HEK293 (cell line): ENCODE results near the gene ZNF217.

Source experiments
- FEZF1 ChIP-seq: fragments of 450-650 bp; formaldehyde crosslinking; IDR thresholded peaks from 2 replicates; pipeline ENCODE4 v1.5.1; 2016; ENCODE audit warnings: missing biosample characterization, missing genetic modification characterization
- KLF17 ChIP-seq: fragments of 450-650 bp; formaldehyde crosslinking; IDR thresholded peaks from 2 replicates; pipeline ENCODE4 v1.5.1; 2016; ENCODE audit warnings: missing biosample characterization, missing genetic modification characterization
- TCF7L2 ChIP-seq: IDR thresholded peaks from 2 replicates; pipeline ENCODE4 v1.6.1; 2011; ENCODE audit warnings: low read depth, mild to moderate bottlenecking, inconsistent platforms, low read length, moderate library complexity, borderline replicate concordance
- YY1 ChIP-seq: fragments of 450-650 bp; formaldehyde crosslinking; IDR thresholded peaks from 2 replicates; pipeline ENCODE4 v1.5.1; 2018; ENCODE audit warnings: missing biosample characterization, missing genetic modification characterization
- ZNF175 ChIP-seq: fragments of 450-650 bp; formaldehyde crosslinking; IDR thresholded peaks from 2 replicates; pipeline ENCODE4 v1.5.1; 2016; ENCODE audit warnings: missing biosample characterization, missing genetic modification characterization
- ZNF19 ChIP-seq: fragments of 450-650 bp; formaldehyde crosslinking; IDR thresholded peaks from 2 replicates; pipeline ENCODE4; 2016; ENCODE audit warnings: missing biosample characterization, missing genetic modification characterization, low read depth
- ZNF202 ChIP-seq: fragments of 450-650 bp; formaldehyde crosslinking; IDR thresholded peaks from 2 replicates; pipeline ENCODE4 v1.5.1; 2016; ENCODE audit warnings: missing biosample characterization, missing genetic modification characterization, borderline replicate concordance
- ZNF274 ChIP-seq, 2 experiments: fragments of 200-500 bp in 1 of 2; fragments of 450-650 bp in 1 of 2; sonication (Bioruptor generic) in 1 of 2; formaldehyde crosslinking in 1 of 2; IDR thresholded peaks; 2 replicates each; pipeline versions ENCODE4 v1.5.1 to v1.6.1; 2014 to 2016; ENCODE audit warnings: borderline replicate concordance in 1 of 2, inconsistent platforms in 1 of 2, low read length in 1 of 2, missing biosample characterization in 1 of 2, missing genetic modification characterization in 1 of 2
- ZNF350 ChIP-seq: fragments of 450-650 bp; formaldehyde crosslinking; IDR thresholded peaks from 2 replicates; pipeline ENCODE4 v1.5.0; 2017; ENCODE audit warnings: missing biosample characterization, mild to moderate bottlenecking, missing genetic modification characterization
- ZNF416 ChIP-seq: fragments of 450-650 bp; formaldehyde crosslinking; IDR thresholded peaks from 2 replicates; pipeline ENCODE4 v1.5.1; 2016; ENCODE audit warnings: missing biosample characterization, missing genetic modification characterization
- ZNF585B ChIP-seq: fragments of 450-650 bp; formaldehyde crosslinking; IDR thresholded peaks from 2 replicates; pipeline ENCODE4 v1.5.1; 2016; ENCODE audit warnings: missing biosample characterization, missing genetic modification characterization
- TF ChIP-seq, protein P1 (sequence below): fragments of 450-650 bp; formaldehyde crosslinking; IDR thresholded peaks from 2 replicates; pipeline ENCODE4 v1.5.1; 2016; ENCODE audit warnings: missing biosample characterization, missing genetic modification characterization
- TF ChIP-seq, protein P2 (sequence below): fragments of 450-650 bp; formaldehyde crosslinking; IDR thresholded peaks from 2 replicates; pipeline ENCODE4 v1.5.1; 2016; ENCODE audit warnings: missing biosample characterization, missing genetic modification characterization

GRCh38 chr20:53598140-53599043, 4.8 kb upstream of the ZNF217 start:
- no peak for TF ChIP-seq YY1 (tag by site-specific recombination)
- TF ChIP-seq ZNF416 (tag by site-specific recombination), result no peak
- TF ChIP-seq, protein P1, sequence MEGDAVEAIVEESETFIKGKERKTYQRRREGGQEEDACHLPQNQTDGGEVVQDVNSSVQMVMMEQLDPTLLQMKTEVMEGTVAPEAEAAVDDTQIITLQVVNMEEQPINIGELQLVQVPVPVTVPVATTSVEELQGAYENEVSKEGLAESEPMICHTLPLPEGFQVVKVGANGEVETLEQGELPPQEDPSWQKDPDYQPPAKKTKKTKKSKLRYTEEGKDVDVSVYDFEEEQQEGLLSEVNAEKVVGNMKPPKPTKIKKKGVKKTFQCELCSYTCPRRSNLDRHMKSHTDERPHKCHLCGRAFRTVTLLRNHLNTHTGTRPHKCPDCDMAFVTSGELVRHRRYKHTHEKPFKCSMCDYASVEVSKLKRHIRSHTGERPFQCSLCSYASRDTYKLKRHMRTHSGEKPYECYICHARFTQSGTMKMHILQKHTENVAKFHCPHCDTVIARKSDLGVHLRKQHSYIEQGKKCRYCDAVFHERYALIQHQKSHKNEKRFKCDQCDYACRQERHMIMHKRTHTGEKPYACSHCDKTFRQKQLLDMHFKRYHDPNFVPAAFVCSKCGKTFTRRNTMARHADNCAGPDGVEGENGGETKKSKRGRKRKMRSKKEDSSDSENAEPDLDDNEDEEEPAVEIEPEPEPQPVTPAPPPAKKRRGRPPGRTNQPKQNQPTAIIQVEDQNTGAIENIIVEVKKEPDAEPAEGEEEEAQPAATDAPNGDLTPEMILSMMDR (tag by site-specific recombination), result no peak
- no peak for TF ChIP-seq ZNF175 (tag by site-specific recombination)
- TF ChIP-seq KLF17 (tag by site-specific recombination), result no peak
- TF ChIP-seq ZNF350 (tag by site-specific recombination), result no peak
- no peak for TF ChIP-seq FEZF1 (tag by site-specific recombination)
- no peak for TF ChIP-seq ZNF19 (tag by site-specific recombination)
- no peak for TF ChIP-seq ZNF202 (tag by site-specific recombination)
- TF ChIP-seq ZNF585B (tag by site-specific recombination), result no peak
- no peak for TF ChIP-seq ZNF274 (IDR thresholded peaks at IDR 0.05; ENCODE audit: low read length)
- no peak for TF ChIP-seq ZNF274 (tag by site-specific recombination; IDR thresholded peaks at IDR 0.05; ENCODE audit: borderline replicate concordance)
- TF ChIP-seq TCF7L2, result no peak
- TF ChIP-seq, protein P2, sequence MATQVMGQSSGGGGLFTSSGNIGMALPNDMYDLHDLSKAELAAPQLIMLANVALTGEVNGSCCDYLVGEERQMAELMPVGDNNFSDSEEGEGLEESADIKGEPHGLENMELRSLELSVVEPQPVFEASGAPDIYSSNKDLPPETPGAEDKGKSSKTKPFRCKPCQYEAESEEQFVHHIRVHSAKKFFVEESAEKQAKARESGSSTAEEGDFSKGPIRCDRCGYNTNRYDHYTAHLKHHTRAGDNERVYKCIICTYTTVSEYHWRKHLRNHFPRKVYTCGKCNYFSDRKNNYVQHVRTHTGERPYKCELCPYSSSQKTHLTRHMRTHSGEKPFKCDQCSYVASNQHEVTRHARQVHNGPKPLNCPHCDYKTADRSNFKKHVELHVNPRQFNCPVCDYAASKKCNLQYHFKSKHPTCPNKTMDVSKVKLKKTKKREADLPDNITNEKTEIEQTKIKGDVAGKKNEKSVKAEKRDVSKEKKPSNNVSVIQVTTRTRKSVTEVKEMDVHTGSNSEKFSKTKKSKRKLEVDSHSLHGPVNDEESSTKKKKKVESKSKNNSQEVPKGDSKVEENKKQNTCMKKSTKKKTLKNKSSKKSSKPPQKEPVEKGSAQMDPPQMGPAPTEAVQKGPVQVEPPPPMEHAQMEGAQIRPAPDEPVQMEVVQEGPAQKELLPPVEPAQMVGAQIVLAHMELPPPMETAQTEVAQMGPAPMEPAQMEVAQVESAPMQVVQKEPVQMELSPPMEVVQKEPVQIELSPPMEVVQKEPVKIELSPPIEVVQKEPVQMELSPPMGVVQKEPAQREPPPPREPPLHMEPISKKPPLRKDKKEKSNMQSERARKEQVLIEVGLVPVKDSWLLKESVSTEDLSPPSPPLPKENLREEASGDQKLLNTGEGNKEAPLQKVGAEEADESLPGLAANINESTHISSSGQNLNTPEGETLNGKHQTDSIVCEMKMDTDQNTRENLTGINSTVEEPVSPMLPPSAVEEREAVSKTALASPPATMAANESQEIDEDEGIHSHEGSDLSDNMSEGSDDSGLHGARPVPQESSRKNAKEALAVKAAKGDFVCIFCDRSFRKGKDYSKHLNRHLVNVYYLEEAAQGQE (tag by site-specific recombination), result no peak
